SK-N-SH (cell line): ENCODE measurements around the gene ITFG1. TPM values are rescaled to one million over a fixed set of nuclear protein-coding genes. Genes with fewer than 3 reads are reported as not detected.
"Not testable (repeated sequence)": the region's sequence is repeated elsewhere in the genome, so short reads cannot be mapped to it uniquely, and the experiment has no call there.

Experiments used
- CTCF ChIA-PET: fragments of 300-600, 350-600 bp; formaldehyde crosslinking; extraction: SDS; loops from one replicate; lab custom pipeline; 2021; lab: Yijun Ruan, JAX
- POLR2A ChIA-PET: fragments of 350-600 bp; sonication (Branson Sonifier 250); formaldehyde crosslinking; extraction: SDS; loops from one replicate; lab custom pipeline; 2020; ENCODE audit warnings: antibody characterized with exemption, inconsistent platforms; lab: Yijun Ruan, JAX
- DNase-seq: peaks from one replicate; pipeline ENCODE4 v3.0.0; 2012
- H2AFZ ChIP-seq: fragments of 200-600 bp; sonication (generic); 2 replicates; pipeline ENCODE4 v1.8.1; 2016; ENCODE audit warnings: antibody characterized with exemption, mild to moderate bottlenecking, low read depth
- H3F3A ChIP-seq: fragments of 200-600 bp; sonication (generic); replicated peaks from 2 replicates; pipeline ENCODE3; 2016; ENCODE audit warnings: antibody characterized with exemption, mild to moderate bottlenecking; ENCODE audit not compliant: insufficient read depth
- H3K27ac ChIP-seq, 2 experiments: fragments of 200-500 bp in 1 of 2; fragments of 200-600 bp in 1 of 2; sonication (Bioruptor generic) in 1 of 2; sonication (generic), shearing (Covaris generic) in 1 of 2; 2 replicates each; pipeline versions ENCODE4 v1.5.1 to v1.6.1; 2014 to 2016; ENCODE audit warnings: low read depth in 2 of 2, inconsistent platforms in 1 of 2, low read length in 1 of 2, mild to moderate bottlenecking in 1 of 2, mixed read lengths in 1 of 2
- H3K27me3 ChIP-seq: fragments of 200-600 bp; sonication (generic), shearing (Covaris generic); 2 replicates; pipeline ENCODE4 v1.6.1; 2016; ENCODE audit warnings: mixed run types; ENCODE audit not compliant: insufficient read depth
- H3K36me3 ChIP-seq, 2 experiments: fragments of 200-500 bp in 1 of 2; fragments of 200-600 bp in 1 of 2; sonication (Bioruptor generic) in 1 of 2; sonication (generic) in 1 of 2; replicated peaks in 1 of 2; 2 replicates each; pipeline versions ENCODE3 to v1.5.1; 2014 to 2016; ENCODE audit warnings: low read length in 1 of 2, mild to moderate bottlenecking in 1 of 2; ENCODE audit not compliant: insufficient read depth in 2 of 2, control insufficient read depth in 1 of 2
- H3K4me1 ChIP-seq, 2 experiments: fragments of 200-500 bp in 1 of 2; fragments of 200-600 bp in 1 of 2; sonication (Bioruptor generic) in 1 of 2; sonication (generic), shearing (Covaris generic) in 1 of 2; 2 replicates each; pipeline versions ENCODE4 v1.5.1 to v1.6.1; 2014 to 2016; ENCODE audit warnings: low read depth in 1 of 2, low read length in 1 of 2, mixed run types in 1 of 2; ENCODE audit not compliant: insufficient read depth in 2 of 2, control insufficient read depth in 1 of 2
- H3K4me2 ChIP-seq: fragments of 200-600 bp; sonication (generic), shearing (Covaris generic); 2 replicates; pipeline ENCODE4 v1.6.1; 2017; ENCODE audit warnings: mixed run types
- H3K4me3 ChIP-seq, 2 experiments: fragments of 200-500 bp in 1 of 2; fragments of 200-600 bp in 1 of 2; sonication (Bioruptor generic) in 1 of 2; sonication (generic), shearing (Covaris generic) in 1 of 2; 2 replicates each; pipeline versions ENCODE4 v1.5.1 to v1.8.1; 2014 to 2016; ENCODE audit warnings: low read depth in 2 of 2, inconsistent platforms in 1 of 2, low read length in 1 of 2, mild to moderate bottlenecking in 1 of 2, mixed read lengths in 1 of 2, moderate library complexity in 1 of 2
- H3K79me2 ChIP-seq: fragments of 200-600 bp; sonication (generic); 2 replicates; pipeline ENCODE4 v1.8.1; 2017; ENCODE audit warnings: mild to moderate bottlenecking; ENCODE audit not compliant: insufficient read depth
- H3K9ac ChIP-seq: fragments of 200-600 bp; sonication (generic); 2 replicates; pipeline ENCODE4 v1.6.1; 2017; ENCODE audit warnings: mixed run types
- H3K9me2 ChIP-seq: fragments of 200-600 bp; sonication (generic); 2 replicates; pipeline ENCODE4 v1.6.1; 2017; ENCODE audit warnings: mixed run types
- H3K9me3 ChIP-seq: fragments of 200-600 bp; sonication (generic); 2 replicates; pipeline ENCODE4 v1.6.1; 2017; ENCODE audit warnings: mixed run types, mild to moderate bottlenecking, moderate library complexity
- H4K20me1 ChIP-seq: fragments of 200-600 bp; sonication (generic); 2 replicates; pipeline ENCODE4 v1.6.1; 2017; ENCODE audit warnings: mild to moderate bottlenecking, mixed run types; ENCODE audit not compliant: insufficient read depth
- CHD2 ChIP-seq: fragments of 150-350 bp; IDR thresholded peaks from 2 replicates; pipeline ENCODE4 v1.6.1; 2018; ENCODE audit warnings: low read length; ENCODE audit not compliant: partially characterized antibody
- EP300 ChIP-seq, 2 experiments: IDR thresholded peaks; 2 replicates each; pipeline versions ENCODE4 v1.4.0 to v1.6.1; 2012; ENCODE audit warnings: borderline replicate concordance in 1 of 2, low read depth in 1 of 2, low read length in 1 of 2
- EZH2phosphoT487 ChIP-seq: fragments of 200-600 bp; sonication (generic); IDR thresholded peaks from 2 replicates; pipeline ENCODE4 v1.6.1; 2017; ENCODE audit warnings: low read depth, mixed run types, mild to moderate bottlenecking, antibody characterized with exemption, moderate library complexity, borderline replicate concordance
- FOSL2 ChIP-seq: IDR thresholded peaks from 2 replicates; pipeline ENCODE4 v1.4.0; 2012; ENCODE audit warnings: low read depth, mild to moderate bottlenecking, moderate library complexity, borderline replicate concordance
- FOXJ3 ChIP-seq: sonication (generic); formaldehyde crosslinking; IDR thresholded peaks from 2 replicates; pipeline ENCODE4 v1.5.1; 2020; ENCODE audit warnings: mild to moderate bottlenecking, missing genetic modification reagents
- GABPA ChIP-seq: IDR thresholded peaks from 2 replicates; pipeline ENCODE4 v1.4.0; 2012; ENCODE audit warnings: low read depth, mild to moderate bottlenecking
- JUND ChIP-seq: IDR thresholded peaks from 2 replicates; pipeline ENCODE4 v1.4.0; 2012
- NFIC ChIP-seq: IDR thresholded peaks from 2 replicates; pipeline ENCODE4 v1.4.0; 2012; ENCODE audit warnings: borderline replicate concordance
- NRF1 ChIP-seq: IDR thresholded peaks from 2 replicates; pipeline ENCODE4 v1.6.1; 2012; ENCODE audit warnings: low read depth, mild to moderate bottlenecking, low read length
- RCOR1 ChIP-seq: fragments of 150-350 bp; IDR thresholded peaks from 2 replicates; pipeline ENCODE4 v1.6.1; 2017; ENCODE audit warnings: antibody characterized with exemption, low read length
- RXRA ChIP-seq: IDR thresholded peaks from 2 replicates; pipeline ENCODE4 v1.4.0; 2012; ENCODE audit warnings: low read depth, mild to moderate bottlenecking, borderline replicate concordance
- SIN3A ChIP-seq: IDR thresholded peaks from 2 replicates; pipeline ENCODE4 v1.6.1; 2012; ENCODE audit warnings: low read depth, mild to moderate bottlenecking, low read length, moderate library complexity, borderline replicate concordance
- WGBS: methylation state at CpG from one replicate; pipeline ENCODE4 v1.1.6; 2017; ENCODE audit warnings: low lambda C conversion rate; 5-methylcytosine and 5-hydroxymethylcytosine counted together
- polyA plus RNA-seq, 3 experiments: library from polyadenylated mRNA; depleted of rRNA; stranded (reverse); fragments of >200 nt; gene quantifications; 2 replicates each; pipeline ENCODE4 v1.2.3, GENCODE V29; 2012
- TF ChIP-seq, protein P1 (sequence below): IDR thresholded peaks from 2 replicates; pipeline ENCODE4; 2012

Gene ITFG1
- polyA plus RNA-seq, 1 of the 3 experiments (the other 2 are of a cell fraction), result 48.6 TPM

- CTCF ChIA-PET, result interaction anchor here (0.7 to 2.1 kb wide), 2 partner anchors 9 to 695 kb away, joined by 5 to 7 read pairs; no protein-coding TSS in a partner anchor
- Histone ChIP-seq H3K4me3 (no peak overlapping the region), H3K4me2 (no peak overlapping the region)
- no peak for TF ChIP-seq EZH2phosphoT487
- no peak for TF ChIP-seq NRF1
- TF ChIP-seq SIN3A, result no peak
- TF ChIP-seq EP300 (IDR thresholded peaks at IDR 0.05; ENCODE audit: borderline replicate concordance in 1 of 2, low read depth in 1 of 2, low read length in 1 of 2), result 0 out of 4 replicates have a peak, but pooled peaks of 1 of the 2 experiments have one; percentile 11
- TF ChIP-seq, all 33 proteins: peak for 1
- Histone ChIP-seq H3K9me2 (no peaks in the 10 kb centered on the region), H2AFZ (no peak overlapping the region), H3K9ac (no peak overlapping the region), H4K20me1 (no peaks in the 10 kb centered on the region), H3K27me3 (no peaks in the 10 kb centered on the region), H3K79me2 (peaks cover 38% of the 10 kb centered on the region), H3F3A (no peaks in the 10 kb centered on the region), H3K4me1 (peaks cover 2 to 14% of the 10 kb centered on the region in 2 experiments; a peak in 3 of 4 replicates), H3K27ac (peak overlapping the region in 1 of 2 experiments; percentile 69; a peak in 2 of 4 replicates), H3K9me3 (no peaks in the 10 kb centered on the region), H3K36me3 (peaks cover 4% of the 10 kb centered on the region in 2 experiments)
- no peak for DNase-seq
- WGBS, result 86% methylated on average over 1 of the region's 1 CpG
- POLR2A ChIA-PET, result interaction anchor here (0.9 kb wide), 1 partner anchor 38 kb away, joined by 4 read pairs; no protein-coding TSS in a partner anchor
Measured at GRCh38 chr16:47469227-47469626, 8.4 kb upstream of the ITFG1 start.

DNA sequence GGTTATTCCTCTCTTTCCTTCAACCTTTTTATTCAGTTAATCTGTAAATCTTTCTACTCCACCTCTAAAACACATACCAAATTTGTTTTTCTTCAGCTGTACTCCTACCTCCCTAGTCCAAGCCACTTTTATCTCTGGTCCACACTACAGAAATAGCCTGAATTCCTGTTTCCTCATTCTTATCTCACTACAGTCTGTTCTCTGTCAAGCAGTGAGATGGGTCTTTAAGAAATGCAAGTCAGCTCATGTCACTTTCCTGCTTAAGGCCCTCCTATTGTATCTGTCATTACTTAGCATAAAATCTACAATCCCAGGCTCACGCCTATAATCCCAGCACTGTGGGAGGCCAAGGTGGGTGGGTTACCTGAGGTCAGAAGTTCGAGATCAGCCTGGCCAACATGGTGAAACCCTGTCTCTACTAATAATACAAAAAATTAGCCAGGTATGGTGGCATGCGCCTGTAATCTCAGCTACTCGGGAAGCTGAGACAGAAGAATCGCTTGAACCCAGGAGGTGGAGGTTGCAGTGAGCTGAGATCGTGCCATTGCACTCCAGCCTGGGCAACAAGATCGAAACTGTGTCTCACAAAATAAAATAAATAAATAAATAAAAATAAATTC, 7.3 kb upstream of the ITFG1 start:
- H3K36me3 ChIP-seq, H3K27me3 ChIP-seq, H3K9me2 ChIP-seq, H3K27ac ChIP-seq, H3F3A ChIP-seq, H4K20me1 ChIP-seq, H3K4me2 ChIP-seq, H3K9me3 ChIP-seq, DNase-seq, H3K9ac ChIP-seq, H2AFZ ChIP-seq, H3K4me3 ChIP-seq: not testable (repeated sequence)
- 92% methylated on average over 7 of the region's 7 CpGs for WGBS
- peaks cover 45% of the 10 kb centered on the region for H3K79me2 ChIP-seq
- peaks cover 12 to 24% of the 10 kb centered on the region in 2 experiments; a peak in 3 of 4 replicates for H3K4me1 ChIP-seq
- ChIA-PET CTCF (interaction anchor here (1.0 to 2.1 kb wide), 2 partner anchors 10 to 587 kb away, joined by 4 to 7 read pairs; no protein-coding TSS in a partner anchor), POLR2A (interaction anchor here (0.6 to 0.9 kb wide), 2 partner anchors 36 to 39 kb away, joined by 3 to 4 read pairs; no protein-coding TSS in a partner anchor)

- H3K36me3 ChIP-seq, result peaks cover 4% of the 10 kb centered on the region in 2 experiments
- H3K9me2 ChIP-seq, result no peaks in the 10 kb centered on the region
- no peak overlapping the region for H3K4me2 ChIP-seq
- DNase-seq, result no peak
- H2AFZ ChIP-seq, result no peak overlapping the region
- no peaks in the 10 kb centered on the region for H3K9me3 ChIP-seq
- H3F3A ChIP-seq, result no peaks in the 10 kb centered on the region
- no peaks in the 10 kb centered on the region for H4K20me1 ChIP-seq
- H3K4me3 ChIP-seq, result no peak overlapping the region
- no peak overlapping the region for H3K9ac ChIP-seq
- peaks cover 19 to 30% of the 10 kb centered on the region in 2 experiments; a peak in 3 of 4 replicates for H3K4me1 ChIP-seq
- POLR2A ChIA-PET, result interaction anchor here (0.6 kb wide), 1 partner anchor 36 kb away, joined by 3 read pairs; no protein-coding TSS in a partner anchor
- WGBS, result 92% methylated on average over 2 of the region's 2 CpGs
- H3K27ac ChIP-seq, result no peak overlapping the region
- TF ChIP-seq, protein P1, sequence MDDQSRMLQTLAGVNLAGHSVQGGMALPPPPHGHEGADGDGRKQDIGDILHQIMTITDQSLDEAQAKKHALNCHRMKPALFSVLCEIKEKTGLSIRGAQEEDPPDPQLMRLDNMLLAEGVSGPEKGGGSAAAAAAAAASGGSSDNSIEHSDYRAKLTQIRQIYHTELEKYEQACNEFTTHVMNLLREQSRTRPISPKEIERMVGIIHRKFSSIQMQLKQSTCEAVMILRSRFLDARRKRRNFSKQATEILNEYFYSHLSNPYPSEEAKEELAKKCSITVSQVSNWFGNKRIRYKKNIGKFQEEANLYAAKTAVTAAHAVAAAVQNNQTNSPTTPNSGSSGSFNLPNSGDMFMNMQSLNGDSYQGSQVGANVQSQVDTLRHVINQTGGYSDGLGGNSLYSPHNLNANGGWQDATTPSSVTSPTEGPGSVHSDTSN, result no peak
- TF ChIP-seq RXRA, result no peak
- TF ChIP-seq GABPA, result no peak
- TF ChIP-seq FOSL2, result no peak
- no peak for TF ChIP-seq NRF1
- no peak for TF ChIP-seq CHD2
- no peak for TF ChIP-seq NFIC
- TF ChIP-seq RCOR1, result no peak
- TF ChIP-seq EZH2phosphoT487, result no peak
- no peak for TF ChIP-seq JUND
- TF ChIP-seq FOXJ3 (CRISPR knock-in tag), result no peak
- CTCF ChIA-PET, result no interaction called here
- no peaks in the 10 kb centered on the region for H3K27me3 ChIP-seq
- peaks cover 52% of the 10 kb centered on the region for H3K79me2 ChIP-seq
Measured at GRCh38 chr16:47467501-47467900, 6.6 kb upstream of the ITFG1 start.
